K562 (cell line): Measurements from ENCODE around the gene TNFAIP3. TPM values are rescaled to one million over a fixed set of nuclear protein-coding genes. Genes with fewer than 3 reads are reported as not detected.

Experiments used
- CHD4 ChIP-seq: fragments of 200-600 bp; sonication (generic); IDR thresholded peaks from 3 replicates; pipeline ENCODE4 v1.6.1; 2012; ENCODE audit warnings: low read depth, mild to moderate bottlenecking, mixed read lengths, low read length, inconsistent platforms; ENCODE audit not compliant: insufficient read depth, insufficient replicate concordance, poor library complexity, severe bottlenecking
- MAFF ChIP-seq: IDR thresholded peaks from 2 replicates; pipeline ENCODE4 v1.6.1; 2012; ENCODE audit warnings: low read length, improper control_type of control experiment
- POLR2AphosphoS2 ChIP-seq: IDR thresholded peaks from 2 replicates; pipeline ENCODE4 v1.6.1; 2012; ENCODE audit warnings: low read length, improper control_type of control experiment
- ZNF584 ChIP-seq: fragments of 200-800 bp; sonication (Bioruptor generic); IDR thresholded peaks from 2 replicates; pipeline ENCODE4 v1.6.1; 2016; ENCODE audit warnings: low read depth, mild to moderate bottlenecking, missing genetic modification characterization, missing compliant biosample characterization
- polyA plus RNA-seq, 8 experiments: library from polyadenylated mRNA; depleted of rRNA in 4 of 8; stranded (reverse) in 5 of 8; unstranded in 3 of 8; fragments of >200 nt; fragmentation: Nextera tagmentation in 2 of 8; fragmentation: Illumina TruSeq in 1 of 8; extraction: Ambion mirVana in 2 of 8; extraction: Trizol in 1 of 8; gene quantifications; 2 replicates each; pipeline versions ENCODE4 v1.2.1 to v1.2.3, GENCODE V29; 2011 to 2014; ENCODE audit warnings: inconsistent platforms in 1 of 8, missing spikeins in 1 of 8
- total RNA-seq, 7 experiments: library from RNA; depleted of rRNA in 6 of 7; stranded (reverse); fragments of >200 nt in 6 of 7; fragmentation: Illumina TruSeq in 2 of 7; extraction: Trizol in 2 of 7; gene quantifications; 2 replicates each; pipeline versions ENCODE4 v1.2.1 to v1.2.3, GENCODE V29; 2011 to 2021; ENCODE audit warnings: low replicate concordance in 1 of 7
- TF ChIP-seq, protein P1 (sequence below), 2 experiments: fragments of 450-650 bp in 1 of 2; sonication (generic) in 1 of 2; formaldehyde crosslinking in 1 of 2; IDR thresholded peaks; 2 replicates each; pipeline versions ENCODE4 v1.7.1 to v1.9.0; 2016 to 2022; ENCODE audit warnings: inconsistent platforms in 1 of 2, mild to moderate bottlenecking in 1 of 2, missing genetic modification reagents in 1 of 2
- TF ChIP-seq, protein P2 (sequence below): fragments of 450-650 bp; conservative IDR thresholded peaks from 2 replicates; pipeline ENCODE4 v1.6.1; 2016; ENCODE audit warnings: missing genetic modification characterization, low read depth, mild to moderate bottlenecking, control low read depth, missing compliant biosample characterization
- TF ChIP-seq, protein P3 (sequence below): fragments of 450-650 bp; formaldehyde crosslinking; conservative IDR thresholded peaks from 2 replicates; pipeline ENCODE4 v1.4.0; 2022; ENCODE audit warnings: mild to moderate bottlenecking, missing genetic modification characterization

The TNFAIP3 gene
- total and polyA plus RNA-seq, 9 of the 15 experiments (the other 6 are each of a cell fraction or from before 2014, with no cell fraction given), result 0.79 to 17.0 (median 6.4) TPM

DNA sequence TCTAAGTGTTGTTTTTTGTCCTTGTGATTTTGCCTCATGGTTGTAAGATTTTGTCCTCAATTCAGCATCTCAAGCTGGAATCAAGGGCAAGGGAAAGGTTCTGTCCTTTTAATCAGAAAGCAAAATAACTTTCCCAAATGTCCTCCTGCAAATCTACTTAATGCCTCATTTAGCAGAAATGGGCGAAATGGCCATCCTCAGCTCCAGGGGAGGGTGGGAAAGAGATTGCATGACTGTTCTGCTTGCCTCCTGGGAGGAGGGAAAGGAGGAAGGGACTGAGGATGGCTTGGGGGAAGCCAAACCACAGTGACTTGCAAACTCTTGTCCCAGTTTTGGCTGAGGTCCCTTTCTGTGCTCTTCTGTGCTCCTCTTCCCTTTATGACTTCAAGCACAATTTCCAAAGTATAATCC is 43.4 kb downstream of the TNFAIP3 start (continued):
- TF ChIP-seq, protein P1, sequence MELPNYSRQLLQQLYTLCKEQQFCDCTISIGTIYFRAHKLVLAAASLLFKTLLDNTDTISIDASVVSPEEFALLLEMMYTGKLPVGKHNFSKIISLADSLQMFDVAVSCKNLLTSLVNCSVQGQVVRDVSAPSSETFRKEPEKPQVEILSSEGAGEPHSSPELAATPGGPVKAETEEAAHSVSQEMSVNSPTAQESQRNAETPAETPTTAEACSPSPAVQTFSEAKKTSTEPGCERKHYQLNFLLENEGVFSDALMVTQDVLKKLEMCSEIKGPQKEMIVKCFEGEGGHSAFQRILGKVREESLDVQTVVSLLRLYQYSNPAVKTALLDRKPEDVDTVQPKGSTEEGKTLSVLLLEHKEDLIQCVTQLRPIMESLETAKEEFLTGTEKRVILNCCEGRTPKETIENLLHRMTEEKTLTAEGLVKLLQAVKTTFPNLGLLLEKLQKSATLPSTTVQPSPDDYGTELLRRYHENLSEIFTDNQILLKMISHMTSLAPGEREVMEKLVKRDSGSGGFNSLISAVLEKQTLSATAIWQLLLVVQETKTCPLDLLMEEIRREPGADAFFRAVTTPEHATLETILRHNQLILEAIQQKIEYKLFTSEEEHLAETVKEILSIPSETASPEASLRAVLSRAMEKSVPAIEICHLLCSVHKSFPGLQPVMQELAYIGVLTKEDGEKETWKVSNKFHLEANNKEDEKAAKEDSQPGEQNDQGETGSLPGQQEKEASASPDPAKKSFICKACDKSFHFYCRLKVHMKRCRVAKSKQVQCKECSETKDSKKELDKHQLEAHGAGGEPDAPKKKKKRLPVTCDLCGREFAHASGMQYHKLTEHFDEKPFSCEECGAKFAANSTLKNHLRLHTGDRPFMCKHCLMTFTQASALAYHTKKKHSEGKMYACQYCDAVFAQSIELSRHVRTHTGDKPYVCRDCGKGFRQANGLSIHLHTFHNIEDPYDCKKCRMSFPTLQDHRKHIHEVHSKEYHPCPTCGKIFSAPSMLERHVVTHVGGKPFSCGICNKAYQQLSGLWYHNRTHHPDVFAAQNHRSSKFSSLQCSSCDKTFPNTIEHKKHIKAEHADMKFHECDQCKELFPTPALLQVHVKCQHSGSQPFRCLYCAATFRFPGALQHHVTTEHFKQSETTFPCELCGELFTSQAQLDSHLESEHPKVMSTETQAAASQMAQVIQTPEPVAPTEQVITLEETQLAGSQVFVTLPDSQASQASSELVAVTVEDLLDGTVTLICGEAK (IDR thresholded peaks at IDR 0.05), result peak; percentile 65
- TF ChIP-seq, protein P1 (CRISPR knock-in tag; IDR thresholded peaks at IDR 0.05), result no peak
- TF ChIP-seq POLR2AphosphoS2, result no peak
- peak; percentile 96 for TF ChIP-seq MAFF
- TF ChIP-seq, protein P2, sequence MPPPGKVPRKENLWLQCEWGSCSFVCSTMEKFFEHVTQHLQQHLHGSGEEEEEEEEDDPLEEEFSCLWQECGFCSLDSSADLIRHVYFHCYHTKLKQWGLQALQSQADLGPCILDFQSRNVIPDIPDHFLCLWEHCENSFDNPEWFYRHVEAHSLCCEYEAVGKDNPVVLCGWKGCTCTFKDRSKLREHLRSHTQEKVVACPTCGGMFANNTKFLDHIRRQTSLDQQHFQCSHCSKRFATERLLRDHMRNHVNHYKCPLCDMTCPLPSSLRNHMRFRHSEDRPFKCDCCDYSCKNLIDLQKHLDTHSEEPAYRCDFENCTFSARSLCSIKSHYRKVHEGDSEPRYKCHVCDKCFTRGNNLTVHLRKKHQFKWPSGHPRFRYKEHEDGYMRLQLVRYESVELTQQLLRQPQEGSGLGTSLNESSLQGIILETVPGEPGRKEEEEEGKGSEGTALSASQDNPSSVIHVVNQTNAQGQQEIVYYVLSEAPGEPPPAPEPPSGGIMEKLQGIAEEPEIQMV (tag), result 0 out of 2 replicates have a peak, but pooled peaks have one; percentile 28
- TF ChIP-seq ZNF584 (CRISPR knock-in tag), result no peak
- TF ChIP-seq, protein P3, sequence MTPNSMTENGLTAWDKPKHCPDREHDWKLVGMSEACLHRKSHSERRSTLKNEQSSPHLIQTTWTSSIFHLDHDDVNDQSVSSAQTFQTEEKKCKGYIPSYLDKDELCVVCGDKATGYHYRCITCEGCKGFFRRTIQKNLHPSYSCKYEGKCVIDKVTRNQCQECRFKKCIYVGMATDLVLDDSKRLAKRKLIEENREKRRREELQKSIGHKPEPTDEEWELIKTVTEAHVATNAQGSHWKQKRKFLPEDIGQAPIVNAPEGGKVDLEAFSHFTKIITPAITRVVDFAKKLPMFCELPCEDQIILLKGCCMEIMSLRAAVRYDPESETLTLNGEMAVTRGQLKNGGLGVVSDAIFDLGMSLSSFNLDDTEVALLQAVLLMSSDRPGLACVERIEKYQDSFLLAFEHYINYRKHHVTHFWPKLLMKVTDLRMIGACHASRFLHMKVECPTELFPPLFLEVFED (CRISPR knock-in tag), result peak; percentile 88; the same call in 1 of the 2 replicates
- no peak for TF ChIP-seq CHD4
